Stimulated activated CD8-positive, alpha-beta memory T cell treated with anti-CD3 and anti-CD28 coated beads, Interleukin-15, amount 100 ng/mL, for 1 hour (primary cell): ENCODE data around the gene ADGB.
"Not testable (repeated sequence)": the region's sequence is repeated elsewhere in the genome, so short reads cannot be mapped to it uniquely, and the experiment has no call there.

Experiments used
- DNase-seq: peaks from one replicate; pipeline ENCODE4 v3.0.0-alpha.2; 2020; ENCODE audit warnings: low read depth

Gene ADGB

DNA sequence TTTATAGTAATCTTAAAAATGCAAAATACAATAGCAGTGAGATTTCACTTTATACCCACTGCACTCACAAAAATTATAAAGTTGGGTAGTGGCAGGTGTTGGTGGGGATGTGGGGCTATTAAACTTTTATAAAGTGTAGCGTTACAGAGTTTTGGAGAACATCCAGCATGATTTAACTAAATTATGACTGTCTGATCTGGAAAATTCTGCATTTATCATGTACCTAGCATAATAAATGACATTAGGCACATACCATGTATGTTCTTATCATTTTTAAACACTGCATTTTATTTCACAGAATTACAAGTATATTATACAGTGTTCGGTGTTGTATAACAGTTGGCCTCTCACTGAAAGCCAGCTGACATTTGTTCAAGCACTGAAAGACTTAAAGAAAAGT, 169.9 kb downstream of the ADGB start:
- DNase-seq = no peak

DNA sequence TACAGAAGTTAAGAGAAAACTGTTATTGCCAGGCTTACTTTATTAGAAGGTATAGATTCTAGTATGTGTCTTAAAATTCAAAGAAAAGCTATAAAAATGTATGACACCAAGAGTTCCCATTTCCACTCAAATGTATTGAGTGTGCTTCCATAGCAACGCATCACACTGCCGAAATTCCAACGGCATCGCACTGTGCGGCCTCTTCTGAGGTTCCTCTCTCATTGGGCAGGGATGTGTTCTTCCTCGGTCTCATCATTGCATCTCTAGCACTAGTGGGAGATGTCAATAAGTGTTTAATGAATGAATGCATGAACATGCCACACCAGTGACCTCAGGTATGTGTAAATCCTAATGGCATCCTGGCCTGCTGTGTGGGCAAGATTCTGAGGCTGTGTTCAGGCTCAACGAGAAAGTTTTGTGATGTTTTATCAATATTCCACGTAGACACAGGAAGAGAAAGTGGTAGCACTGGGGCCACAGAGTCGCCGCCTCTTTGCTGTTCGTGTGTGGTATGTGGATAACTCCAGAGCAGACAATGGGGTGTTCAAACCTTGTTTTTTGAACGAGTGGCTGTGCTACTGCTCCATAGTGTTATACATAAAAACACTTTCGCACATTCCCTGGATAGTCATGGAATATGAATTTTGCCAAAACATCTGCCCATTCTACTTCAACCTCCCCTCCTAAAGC, 171.6 kb downstream of the ADGB start:
- DNase-seq = no peak

DNA sequence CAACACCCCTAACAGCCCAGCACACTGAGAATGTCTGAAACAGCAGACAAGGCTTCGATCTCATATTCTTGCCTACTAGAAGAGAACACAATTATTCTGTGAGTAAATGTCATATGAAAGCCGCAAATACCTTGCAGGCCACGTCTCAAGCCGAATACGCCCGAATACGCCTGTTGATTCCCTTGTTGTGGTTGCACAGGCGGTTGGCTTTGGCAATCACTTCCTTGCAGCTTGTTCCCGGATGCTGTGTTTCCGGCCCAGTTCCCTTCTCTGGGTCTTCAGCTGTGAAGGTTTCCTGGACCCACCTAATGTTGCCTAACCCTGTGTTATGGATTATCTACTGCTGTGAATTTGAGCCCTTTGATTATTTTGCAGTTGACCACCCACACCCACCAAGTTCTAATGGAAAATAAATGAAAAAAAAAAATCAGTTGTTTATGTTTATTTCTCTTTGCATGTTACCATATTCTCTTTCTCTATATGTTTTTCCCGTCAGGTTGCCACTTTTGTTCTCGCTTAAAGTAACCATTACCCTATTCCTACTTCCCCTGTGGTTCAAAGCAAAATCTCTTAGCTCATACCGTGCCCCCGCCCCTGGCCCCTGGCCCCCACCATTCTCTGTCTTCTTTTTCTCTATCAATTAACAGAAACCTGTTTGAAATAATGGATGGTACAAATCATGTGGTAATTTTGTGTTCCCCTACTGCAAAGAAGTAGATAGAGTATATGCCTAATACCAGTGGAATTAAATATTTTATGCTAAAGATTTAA, 172.4 kb downstream of the ADGB start:
- DNase-seq = no peak

DNA sequence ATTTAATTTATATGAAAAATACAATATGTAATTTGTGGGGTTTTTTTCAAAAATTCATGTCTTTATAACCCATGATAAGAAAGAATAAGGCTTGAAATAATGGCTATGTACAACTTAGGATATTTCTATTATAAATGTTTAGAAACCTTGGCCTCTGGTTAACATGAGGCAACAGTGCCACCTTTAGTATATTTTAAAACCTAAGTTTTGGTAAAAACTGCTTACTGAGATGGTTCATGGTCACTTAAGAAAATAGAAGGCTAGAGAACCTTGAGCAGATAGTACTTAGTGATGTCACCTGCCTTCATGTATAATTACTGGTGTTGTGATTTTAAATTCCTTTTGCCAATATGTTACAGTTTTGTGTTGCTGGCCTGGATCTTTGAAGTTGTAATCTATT, 176.4 kb downstream of the ADGB start:
- DNase-seq = no peak

DNA sequence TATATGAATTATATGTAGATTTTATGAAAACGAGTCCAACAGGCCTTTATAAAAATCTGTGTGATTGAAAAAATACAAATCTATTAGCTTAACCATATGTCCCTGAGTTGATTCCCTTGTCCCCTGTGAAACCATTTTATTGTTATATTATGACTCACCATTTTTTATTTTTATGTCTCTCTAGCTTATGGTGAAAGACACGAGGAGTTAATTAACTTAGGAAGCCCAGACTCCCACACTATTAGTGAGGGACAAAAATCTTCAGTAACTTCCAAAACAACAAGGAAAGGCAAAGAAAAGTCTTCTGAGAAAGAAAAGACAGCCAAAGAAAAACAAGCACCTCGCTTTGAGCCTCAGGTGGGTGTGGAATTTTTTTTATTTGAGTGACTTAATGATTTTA, 183.1 kb downstream of the ADGB start:
- DNase-seq = no peak

DNA sequence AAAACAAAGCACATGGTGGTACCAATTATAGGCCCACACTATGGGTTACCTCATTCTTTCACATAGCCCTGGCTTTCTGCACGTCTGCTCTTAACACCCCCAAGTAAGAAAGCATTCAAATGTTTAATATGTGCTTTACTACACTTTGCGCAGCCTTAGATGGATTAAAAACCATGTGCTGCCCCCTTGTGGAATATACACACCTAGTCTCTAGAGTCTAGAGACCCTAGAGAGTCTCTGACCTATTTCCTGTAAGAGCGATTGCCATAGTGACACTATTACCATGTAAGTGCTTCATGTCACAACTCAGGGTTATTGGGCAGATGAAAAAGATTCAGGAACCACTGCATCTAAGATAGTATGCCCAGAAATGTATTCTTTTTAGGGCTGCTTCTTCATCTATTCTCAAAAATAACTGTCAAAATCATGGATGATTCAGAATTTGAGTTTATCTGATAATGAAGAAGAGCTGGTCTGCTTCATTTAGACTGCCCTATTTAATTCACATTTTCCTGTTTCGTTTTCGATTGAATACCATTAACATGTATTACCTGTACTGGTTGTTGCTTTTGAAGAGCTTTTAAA, 186.3 kb downstream of the ADGB start:
- DNase-seq = no peak

DNA sequence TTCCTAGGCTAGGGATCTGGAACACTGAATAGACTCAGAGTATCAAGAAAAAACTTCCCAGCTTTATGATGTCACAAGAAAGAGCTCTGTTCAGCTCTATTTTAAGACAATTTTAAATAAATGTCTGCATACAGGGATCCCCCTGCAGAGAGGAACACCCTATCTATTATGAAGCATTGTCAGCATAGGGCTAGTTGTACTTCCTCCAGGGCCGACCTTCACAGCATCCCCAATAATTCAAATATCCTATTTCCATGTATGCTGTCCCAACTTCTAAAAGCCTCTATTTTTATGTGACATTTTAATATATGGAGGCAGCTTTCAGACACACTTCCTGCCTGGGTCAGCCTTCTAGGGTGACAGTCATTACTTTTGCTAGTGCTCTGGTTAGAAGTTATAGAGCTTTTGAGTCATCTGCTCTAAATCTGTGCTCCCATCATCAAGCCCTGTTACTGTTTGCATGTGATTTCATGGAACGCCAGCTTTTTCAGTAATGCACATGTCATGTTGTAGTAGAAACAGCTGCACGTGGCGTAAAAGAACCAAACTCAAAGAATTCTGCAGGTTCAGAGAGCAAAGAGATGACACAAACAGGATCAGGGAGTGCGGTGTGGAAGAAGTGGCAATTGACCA, 189.2 kb downstream of the ADGB start:
- DNase-seq = no peak

DNA sequence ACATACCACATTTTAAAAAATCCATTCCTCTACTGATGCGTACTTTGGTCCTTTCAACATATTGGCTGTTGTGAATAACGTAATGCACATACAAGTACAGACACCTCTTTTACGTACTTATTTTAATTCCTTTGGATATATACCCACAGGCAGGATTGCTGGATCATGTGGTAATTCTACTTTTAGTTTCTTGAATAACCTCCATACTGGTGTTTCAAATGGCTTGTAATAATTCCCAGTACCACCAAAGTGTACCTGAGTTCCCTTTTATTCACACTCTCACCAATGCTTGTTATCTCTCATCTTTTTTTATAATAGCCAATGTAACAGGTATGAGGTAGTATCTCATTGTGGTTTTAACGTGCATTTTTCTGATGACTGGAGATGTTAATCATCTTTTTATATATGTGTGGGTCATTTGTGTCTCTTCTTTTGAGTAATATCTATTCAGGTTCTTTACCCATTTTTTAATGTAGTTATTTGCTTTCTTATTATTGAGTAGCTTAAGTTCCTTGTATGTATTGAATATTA, 191.9 kb downstream of the ADGB start:
- DNase-seq = no peak

DNA sequence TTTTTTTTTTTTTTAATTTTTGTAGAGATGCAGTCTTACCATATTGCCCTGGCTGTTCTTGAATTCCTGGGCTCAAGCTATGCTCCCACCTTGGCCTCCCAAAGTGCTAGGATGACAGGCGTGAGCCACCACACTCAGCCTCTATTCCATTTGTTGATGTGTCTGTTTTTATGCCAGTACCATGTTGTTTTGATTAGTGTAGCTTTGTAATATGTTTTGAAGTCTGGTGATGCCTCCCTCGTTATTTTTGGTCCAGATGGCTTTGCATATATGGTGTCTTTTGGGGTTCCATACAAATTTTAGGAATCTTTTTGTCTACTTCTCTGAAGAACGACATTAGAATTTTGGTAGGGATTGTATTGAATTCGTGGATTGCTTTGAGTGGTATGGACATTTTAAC, 193.2 kb downstream of the ADGB start:
- DNase-seq = no peak

DNA sequence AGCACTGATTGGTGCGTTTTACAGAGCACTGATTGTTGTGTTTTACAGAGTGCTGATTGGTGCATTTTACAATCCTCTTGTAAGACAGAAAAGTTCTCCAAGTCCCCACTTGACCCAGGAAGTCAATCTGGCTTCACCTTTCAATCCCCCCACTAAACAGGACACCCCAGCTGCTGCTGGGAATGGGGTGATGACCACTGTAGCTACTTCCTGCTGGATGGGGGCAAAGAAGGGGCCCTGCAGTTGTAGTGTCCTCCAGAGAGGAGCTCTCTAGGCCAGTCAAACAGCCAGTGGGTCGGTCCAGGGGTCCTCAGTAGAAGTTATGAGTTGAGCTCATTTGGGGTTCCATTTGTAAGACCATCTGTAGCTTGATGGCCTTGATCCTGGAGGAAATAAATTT, 194.4 kb downstream of the ADGB start:
- DNase-seq = not testable (repeated sequence)

DNA sequence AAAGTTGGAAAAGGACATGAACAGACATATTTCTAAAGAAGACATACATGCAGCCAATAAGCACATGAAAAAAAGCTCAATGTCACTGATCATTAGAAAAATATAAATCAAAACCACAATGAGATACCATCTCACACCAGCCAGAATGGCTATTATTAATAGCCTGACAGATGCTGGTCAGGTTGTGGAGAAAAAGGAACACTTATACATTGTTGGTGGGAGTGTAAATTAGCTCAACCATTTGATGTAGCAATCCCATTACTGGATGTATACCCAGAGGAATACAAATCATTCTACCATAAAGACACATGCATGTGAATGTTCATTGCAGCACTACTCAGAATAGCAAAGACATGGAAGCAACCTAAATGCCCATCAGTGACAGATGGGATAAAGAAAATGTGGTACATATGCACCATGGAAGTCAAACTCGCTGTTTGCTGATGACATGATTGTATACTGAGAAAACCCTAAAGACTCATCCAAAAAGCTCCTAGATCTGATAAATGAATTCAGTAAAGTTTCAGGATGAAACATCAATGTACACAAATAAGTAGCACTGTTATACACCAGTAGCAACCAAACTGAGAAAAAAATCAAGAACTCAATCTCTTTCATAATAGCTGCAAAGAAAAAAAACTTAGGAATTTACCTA, 196.8 kb downstream of the ADGB start:
- DNase-seq = no peak

DNA sequence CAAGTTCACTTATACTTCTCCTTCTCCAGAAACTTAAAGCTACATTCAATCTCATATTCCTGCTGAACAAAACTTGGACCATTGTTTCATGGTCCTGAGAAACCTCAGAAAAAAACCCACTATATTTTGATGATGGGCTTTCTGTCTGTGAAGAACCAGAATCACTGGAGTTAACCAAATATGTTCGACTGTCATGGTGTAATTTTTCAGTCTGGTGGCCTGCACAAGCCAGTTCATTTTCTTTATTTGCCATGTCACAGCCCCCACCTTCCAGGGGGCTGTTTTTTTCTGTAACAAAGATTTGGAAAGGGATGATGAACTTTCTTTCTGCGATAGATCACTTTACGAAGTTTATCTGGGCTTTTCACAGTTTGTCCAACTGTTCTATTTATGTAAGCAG, 204.4 kb downstream of the ADGB start:
- not testable (repeated sequence) for DNase-seq

DNA sequence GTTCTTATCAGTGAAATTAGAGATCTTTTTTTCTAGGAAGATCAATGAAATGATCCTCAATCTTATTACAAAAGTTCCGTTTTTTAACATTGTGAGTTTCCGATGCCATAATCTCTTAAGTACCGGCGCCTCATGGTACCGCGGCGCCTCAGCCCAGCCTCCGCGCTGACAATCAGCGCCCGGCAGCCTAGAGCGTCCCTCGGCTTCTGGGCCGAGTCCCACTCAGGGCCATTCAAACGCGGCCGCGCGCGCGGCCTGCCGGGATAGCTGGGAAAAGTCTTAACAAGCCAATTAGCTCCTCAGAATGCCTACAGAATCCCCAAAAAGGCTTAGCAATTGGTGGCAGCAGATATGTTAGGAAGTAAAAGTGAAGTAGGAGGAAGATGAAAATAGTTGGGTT, 204.8 kb downstream of the ADGB start:
- no peak for DNase-seq

DNA sequence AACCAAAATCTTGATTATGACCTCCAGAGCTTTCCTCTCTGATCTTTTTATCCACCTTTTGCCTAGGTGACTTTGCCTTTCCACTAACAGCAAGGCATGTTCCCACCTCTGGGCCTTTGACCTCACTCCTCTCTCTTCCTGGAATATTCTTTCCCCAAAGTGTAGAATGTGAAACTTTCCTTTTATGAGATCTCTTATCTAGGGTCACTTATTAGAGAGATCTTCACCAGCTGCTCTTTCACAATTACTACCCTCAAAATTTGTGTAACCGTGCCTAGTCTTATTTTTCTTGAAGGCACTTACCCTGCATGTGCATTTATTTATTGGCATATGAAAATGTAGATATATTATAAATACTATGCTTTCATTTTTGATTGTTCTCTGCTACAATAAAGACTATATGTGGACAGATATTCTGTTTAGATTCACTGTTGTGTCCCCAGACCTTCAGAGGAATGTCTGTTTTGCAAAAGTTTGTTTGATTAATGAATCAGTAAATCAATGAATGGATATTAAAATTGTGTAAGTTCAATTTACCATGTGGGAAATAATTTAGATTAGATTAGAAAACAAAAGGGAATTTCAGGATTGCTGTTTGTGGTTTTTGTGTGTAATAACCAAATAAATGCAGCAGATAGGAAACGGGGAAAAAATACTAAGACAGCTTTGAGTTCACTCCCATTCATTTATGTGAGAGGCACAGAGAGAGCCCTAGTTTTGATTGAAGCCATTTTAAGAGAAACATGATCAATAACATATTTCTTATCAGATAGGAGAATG, 207.0 kb downstream of the ADGB start:
- DNase-seq = no peak

DNA sequence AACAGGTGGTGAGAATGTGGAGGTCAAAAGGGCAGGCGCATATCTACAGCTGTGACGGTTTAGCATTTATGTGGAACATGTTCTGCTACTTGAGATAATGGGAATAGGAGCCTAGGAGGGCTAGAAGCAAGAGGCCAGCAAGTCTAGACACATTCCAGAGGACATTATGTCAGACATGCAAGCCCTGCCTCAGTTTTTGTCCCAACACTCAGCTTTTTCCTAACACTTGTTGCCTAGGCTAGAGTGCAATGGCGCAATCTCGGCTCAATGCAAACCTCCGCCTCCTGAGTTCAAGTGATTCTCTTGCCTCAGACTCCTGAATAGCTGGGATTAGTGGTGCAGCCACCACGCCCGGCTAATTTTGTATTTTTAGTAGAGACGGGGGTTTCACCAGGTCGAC, 210.2 kb downstream of the ADGB start:
- DNase-seq = not testable (repeated sequence)

DNA sequence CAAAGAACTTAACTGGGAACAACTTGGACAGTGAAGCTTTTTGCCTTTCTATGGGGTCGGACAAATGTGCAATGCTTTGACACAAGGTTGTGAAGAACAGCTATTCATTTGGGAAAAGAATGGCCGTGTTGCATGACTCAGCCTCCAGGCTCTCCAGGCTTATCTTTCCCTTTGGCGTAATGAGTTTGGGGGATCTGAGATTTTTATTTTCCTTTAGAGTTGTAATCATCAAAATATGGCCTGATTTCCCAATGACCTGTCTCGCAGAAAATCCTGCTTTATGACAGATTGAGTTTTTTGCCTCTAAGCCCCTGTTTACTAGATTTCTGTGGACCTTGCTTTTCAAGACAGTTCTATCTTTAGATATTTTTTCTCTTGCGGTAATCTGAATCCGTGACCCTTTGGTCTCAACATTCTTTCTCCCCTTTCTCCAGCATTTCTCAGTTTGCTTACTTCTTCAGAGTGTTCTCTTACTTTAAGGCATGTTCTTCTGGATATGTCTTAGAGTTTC, 214.1 kb downstream of the ADGB start:
- DNase-seq = not testable (repeated sequence)

DNA sequence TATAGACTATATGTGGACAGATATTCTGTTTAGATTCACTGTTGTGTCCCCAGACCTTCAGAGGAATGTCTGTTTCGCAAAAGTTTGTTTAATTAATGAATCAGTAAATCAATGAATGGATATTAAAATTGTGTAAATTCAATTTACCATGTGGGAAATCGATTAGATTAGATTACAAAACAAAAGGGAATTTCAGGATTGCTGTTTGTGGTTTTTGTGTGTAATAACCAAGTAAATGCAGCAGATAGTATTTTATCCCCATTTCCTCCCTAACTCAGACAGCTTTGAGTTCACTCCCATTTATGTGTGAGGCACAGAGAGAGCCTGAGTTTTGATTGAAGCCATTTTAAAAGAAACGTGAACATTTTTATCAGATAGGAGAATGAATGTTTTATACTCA, 214.8 kb downstream of the ADGB start:
- no peak for DNase-seq

DNA sequence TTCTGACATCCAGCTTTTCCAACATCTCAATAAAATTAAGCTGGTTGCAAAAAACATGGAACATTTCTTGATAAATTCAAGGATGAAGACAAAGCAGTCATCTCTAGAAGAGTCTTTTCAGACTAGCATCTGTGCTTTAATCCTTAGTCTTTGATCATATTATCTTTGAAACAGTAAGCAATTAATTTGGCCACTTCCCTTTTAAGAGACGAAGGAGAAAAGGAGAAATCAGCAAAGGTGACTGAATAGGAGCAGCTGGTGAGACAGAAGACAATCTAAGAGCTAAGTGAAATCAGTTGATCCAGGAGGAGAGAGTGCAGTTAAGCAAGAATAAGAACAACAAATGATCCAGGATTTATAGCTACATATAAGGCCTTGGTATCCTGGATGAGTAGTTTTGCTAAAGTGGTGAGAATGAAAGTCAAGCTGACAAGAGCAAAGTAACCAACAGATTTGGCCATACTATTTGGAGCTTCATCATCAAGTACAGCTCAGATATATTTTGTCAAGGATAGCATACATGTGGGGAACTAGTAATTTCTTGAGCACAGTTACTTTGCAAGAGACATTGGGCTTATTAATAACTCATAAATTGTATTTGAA, 215.5 kb downstream of the ADGB start:
- no peak for DNase-seq

DNA sequence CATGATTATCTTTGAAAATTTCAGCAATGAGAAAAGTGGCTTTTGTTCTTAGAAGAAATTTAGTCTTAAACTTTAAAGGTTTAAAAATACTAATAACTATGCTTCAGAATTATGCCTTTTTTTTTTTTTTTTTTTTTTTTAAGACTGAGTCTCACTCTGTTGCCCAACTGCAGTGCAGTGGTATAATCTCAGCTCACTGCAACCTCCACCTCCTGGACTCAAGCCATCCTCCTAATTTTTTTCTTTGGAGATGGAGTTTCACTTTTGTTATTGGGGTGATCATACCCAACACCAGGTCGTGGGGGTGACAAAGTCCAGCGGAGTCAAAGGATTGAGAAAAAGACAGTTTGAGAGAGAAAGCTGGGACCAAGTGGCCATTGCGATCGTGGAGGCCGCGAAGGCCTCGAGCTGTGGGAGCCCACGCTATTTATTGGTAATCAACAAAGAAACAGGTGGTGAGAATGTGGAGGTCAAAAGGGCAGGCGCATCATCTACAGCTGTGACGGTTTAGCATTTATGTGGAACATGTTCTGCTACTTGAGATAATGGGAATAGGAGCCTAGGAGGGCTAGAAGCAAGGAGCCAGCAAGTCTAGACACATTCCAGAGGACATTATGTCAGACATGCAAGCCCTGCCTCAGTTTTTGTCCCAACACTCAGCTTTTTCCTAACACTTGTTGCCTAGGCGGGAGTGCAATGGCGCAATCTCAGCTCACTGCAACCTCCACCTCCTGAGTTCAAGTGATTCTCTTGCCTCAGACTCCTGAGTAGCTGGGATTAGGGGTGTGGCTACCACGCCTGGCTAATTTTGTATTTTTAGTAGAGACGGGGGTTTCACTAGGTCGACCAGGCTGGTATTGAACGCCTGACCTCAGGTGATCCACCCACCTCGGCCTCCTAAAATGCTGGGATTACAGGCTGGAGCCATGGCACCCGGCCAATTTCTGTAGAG, 217.0 kb downstream of the ADGB start:
- not testable (repeated sequence) for DNase-seq
